Natural killer cell (primary cell): ENCODE data around the gene OS9. TPM values are rescaled to one million over a fixed set of nuclear protein-coding genes. Genes with fewer than 3 reads are reported as not detected.

ENCODE experiments used
- ATAC-seq, 3 donors: fragments of 150-1000 bp in 2 of 3; fragments of 200-7000 bp in 1 of 3; cut with Tn5 transposase; 1 replicate in 1 of 3; 2 replicates in 2 of 3; pipeline ENCODE4 v1.10.0; 2021; ENCODE audit warnings: mild to moderate bottlenecking in 2 of 3, moderate library complexity in 2 of 3
- DNase-seq, 2 donors: peaks; one replicate each; pipeline versions ENCODE4 v3.0.0 to v3.0.0-alpha.2; 2013 to 2021; ENCODE audit warnings: mixed read lengths in 1 of 2
- H3K27ac ChIP-seq: one replicate; pipeline ENCODE4 v1.5.1; 2013; ENCODE audit warnings: mild to moderate bottlenecking, low read length
- H3K27me3 ChIP-seq: one replicate; pipeline ENCODE4 v1.6.1; 2013; ENCODE audit warnings: low read length; ENCODE audit not compliant: control insufficient read depth, insufficient read depth
- H3K36me3 ChIP-seq: one replicate; pipeline ENCODE4 v1.6.1; 2013; ENCODE audit warnings: low read length; ENCODE audit not compliant: control insufficient read depth, insufficient read depth
- H3K4me1 ChIP-seq: one replicate; pipeline ENCODE4 v1.6.1; 2013; ENCODE audit warnings: low read length; ENCODE audit not compliant: control insufficient read depth, insufficient read depth
- H3K4me3 ChIP-seq: one replicate; pipeline ENCODE4 v1.5.1; 2013; ENCODE audit warnings: low read length
- H3K9me3 ChIP-seq: one replicate; pipeline ENCODE4 v1.6.1; 2013; ENCODE audit warnings: low read length; ENCODE audit not compliant: control insufficient read depth, insufficient read depth
- H3K27ac Mint-ChIP-seq, 2 donors: one replicate each; pipeline ENCODE4 v1.8.0; 2022; ENCODE audit warnings: mild to moderate bottlenecking in 2 of 2, mixed read lengths in 2 of 2, moderate library complexity in 1 of 2
- H3K27me3 Mint-ChIP-seq, 2 donors: one replicate each; pipeline ENCODE4 v1.8.0; 2022; ENCODE audit warnings: low read depth in 2 of 2, mixed read lengths in 2 of 2
- H3K36me3 Mint-ChIP-seq: one replicate; pipeline ENCODE4 v1.8.0; 2022; ENCODE audit warnings: mixed read lengths
- H3K4me1 Mint-ChIP-seq, 2 donors: one replicate each; pipeline ENCODE4 v1.8.0; 2022; ENCODE audit warnings: mixed read lengths in 2 of 2
- H3K4me3 Mint-ChIP-seq: one replicate; pipeline ENCODE4 v1.8.0; 2022; ENCODE audit warnings: mild to moderate bottlenecking, moderate library complexity, mixed read lengths
- H3K9me3 Mint-ChIP-seq, 2 donors: one replicate each; pipeline ENCODE4 v1.8.0; 2022; ENCODE audit warnings: mixed read lengths in 2 of 2
- WGBS: methylation state at CpG from one replicate; pipeline ENCODE4 v1.1.7; 2013; ENCODE audit warnings: missing lambda C conversion rate; ENCODE audit not compliant: insufficient coverage; 5-methylcytosine and 5-hydroxymethylcytosine counted together
- intact Hi-C: fragments of 100-400 bp; cut with micrococcal nuclease; formaldehyde crosslinking; loops from one replicate; pipeline ENCODE4 v1.14.2; 2022
- total RNA-seq, 4 donors: library from RNA; stranded (reverse); fragments of 120-200 nt in 1 of 4; gene quantifications; one replicate each; pipeline versions ENCODE4 v1.2.3 to v1.2.4, GENCODE V29; 2013 to 2022
- TF ChIP-seq, protein P1 (sequence below): fragments of 200-600 bp; IDR thresholded peaks from one replicate; pipeline ENCODE4 v1.8.0; 2022; ENCODE audit warnings: antibody characterized with exemption

The OS9 gene
- total RNA-seq, 3 donors from 2014 or later (not counting 1 experiment from before 2014, with no cell fraction given), result 185 to 221 (median 198) TPM

DNA sequence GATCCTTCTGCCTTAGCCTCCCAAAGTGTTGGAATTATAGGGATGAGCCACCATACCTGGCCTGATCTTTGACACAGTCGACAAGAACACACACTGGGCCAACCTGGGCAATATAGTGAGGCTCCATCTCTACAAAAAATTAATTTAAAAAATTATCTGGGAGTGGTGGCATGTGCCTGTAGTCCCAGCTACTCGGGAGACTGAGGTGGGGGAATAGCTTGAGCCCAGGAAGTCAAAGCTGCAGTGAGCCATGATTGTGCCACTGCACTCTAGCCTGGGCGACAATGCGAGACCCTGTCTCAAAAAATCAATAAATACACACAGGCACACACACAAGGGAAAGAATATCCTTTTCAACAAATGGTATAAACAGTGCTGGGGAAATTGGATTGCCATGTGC is 6.1 kb upstream of the OS9 start:
- Mint-ChIP-seq H3K27ac (no peak overlapping the region), H3K36me3 (no peaks in the 10 kb centered on the region), H3K27me3 (peaks cover 35 to 62% of the 10 kb centered on the region in 2 donors), H3K4me3 (no peak overlapping the region), H3K9me3 (no peaks in the 10 kb centered on the region), H3K4me1 (no peaks in the 10 kb centered on the region)
- DNase-seq (no peak), ATAC-seq (no peak)
- Histone ChIP-seq H3K36me3 (no peaks in the 10 kb centered on the region), H3K27ac (no peak overlapping the region), H3K4me1 (no peaks in the 10 kb centered on the region), H3K4me3 (no peak overlapping the region), H3K27me3 (peaks cover 24% of the 10 kb centered on the region), H3K9me3 (no peaks in the 10 kb centered on the region)
- 95% methylated on average over 4 of the region's 4 CpGs for WGBS
- TF ChIP-seq, protein P1, sequence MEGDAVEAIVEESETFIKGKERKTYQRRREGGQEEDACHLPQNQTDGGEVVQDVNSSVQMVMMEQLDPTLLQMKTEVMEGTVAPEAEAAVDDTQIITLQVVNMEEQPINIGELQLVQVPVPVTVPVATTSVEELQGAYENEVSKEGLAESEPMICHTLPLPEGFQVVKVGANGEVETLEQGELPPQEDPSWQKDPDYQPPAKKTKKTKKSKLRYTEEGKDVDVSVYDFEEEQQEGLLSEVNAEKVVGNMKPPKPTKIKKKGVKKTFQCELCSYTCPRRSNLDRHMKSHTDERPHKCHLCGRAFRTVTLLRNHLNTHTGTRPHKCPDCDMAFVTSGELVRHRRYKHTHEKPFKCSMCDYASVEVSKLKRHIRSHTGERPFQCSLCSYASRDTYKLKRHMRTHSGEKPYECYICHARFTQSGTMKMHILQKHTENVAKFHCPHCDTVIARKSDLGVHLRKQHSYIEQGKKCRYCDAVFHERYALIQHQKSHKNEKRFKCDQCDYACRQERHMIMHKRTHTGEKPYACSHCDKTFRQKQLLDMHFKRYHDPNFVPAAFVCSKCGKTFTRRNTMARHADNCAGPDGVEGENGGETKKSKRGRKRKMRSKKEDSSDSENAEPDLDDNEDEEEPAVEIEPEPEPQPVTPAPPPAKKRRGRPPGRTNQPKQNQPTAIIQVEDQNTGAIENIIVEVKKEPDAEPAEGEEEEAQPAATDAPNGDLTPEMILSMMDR, result no peak
- intact Hi-C loops, result no loop called here

DNA sequence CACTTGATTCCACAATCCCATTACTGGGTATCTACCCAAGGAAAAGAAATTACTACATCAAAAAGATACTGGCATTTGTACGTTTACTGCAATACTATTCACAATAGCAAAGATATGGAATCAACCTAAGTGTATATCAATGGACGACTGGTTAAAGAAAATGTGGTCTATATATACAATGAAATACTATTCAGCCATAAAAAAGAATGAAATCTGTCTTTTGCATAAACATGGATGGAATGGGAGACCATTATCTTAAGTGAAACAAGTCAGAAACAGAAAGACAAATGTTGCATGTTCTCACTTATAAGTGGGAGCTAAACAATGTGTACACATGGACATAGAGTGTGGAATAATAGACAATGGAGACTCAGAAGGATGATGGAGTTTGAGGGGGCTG is 5.0 kb upstream of the OS9 start:
- Mint-ChIP-seq H3K9me3 (no peaks in the 10 kb centered on the region), H3K4me3 (no peak overlapping the region), H3K27me3 (peaks cover 33 to 58% of the 10 kb centered on the region in 2 donors), H3K27ac (no peak overlapping the region), H3K4me1 (no peaks in the 10 kb centered on the region), H3K36me3 (no peaks in the 10 kb centered on the region)
- H3K36me3 ChIP-seq, result no peaks in the 10 kb centered on the region
- DNase-seq (no peak), ATAC-seq (no peak)
- no CpG with 5 or more reads among the region's 2 CpGs for WGBS
- H3K27me3 ChIP-seq, result peaks cover 24% of the 10 kb centered on the region
- H3K9me3 ChIP-seq, result no peaks in the 10 kb centered on the region
- intact Hi-C loops, result no loop called here
- no peak overlapping the region for H3K4me3 ChIP-seq
- no peak overlapping the region for H3K27ac ChIP-seq
- TF ChIP-seq, protein P1, result no peak
- H3K4me1 ChIP-seq, result peaks cover 4% of the 10 kb centered on the region

DNA sequence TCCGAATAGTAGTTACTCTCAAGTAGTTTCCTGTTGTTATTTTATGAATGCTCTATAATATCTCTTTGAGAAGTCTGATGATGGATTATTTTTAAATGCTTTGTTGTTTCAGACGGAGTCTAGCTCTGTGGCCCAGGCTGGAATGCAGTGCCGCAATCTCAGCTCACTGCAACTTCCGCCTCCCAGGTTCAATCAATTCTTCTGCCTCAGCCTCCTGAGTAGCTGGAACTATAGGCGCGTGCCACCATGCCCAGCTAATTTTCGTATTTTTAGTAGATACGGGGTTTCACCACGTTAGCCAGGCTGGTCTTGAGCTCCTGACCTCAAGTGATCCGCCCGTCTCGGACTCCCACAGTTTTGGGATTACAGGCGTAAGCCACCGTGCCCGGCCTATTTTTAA is 1.4 kb upstream of the OS9 start:
- no peak overlapping the region for H3K27ac Mint-ChIP-seq
- no peaks in the 10 kb centered on the region for H3K4me1 Mint-ChIP-seq
- no peak overlapping the region for H3K4me3 Mint-ChIP-seq

More for the DNA sequence above, 1.4 kb upstream of the OS9 start:
- DNase-seq (no peak), ATAC-seq (no peak)
- Histone ChIP-seq H3K4me1 (peaks cover 14% of the 10 kb centered on the region), H3K4me3 (no peak overlapping the region), H3K27me3 (peaks cover 6% of the 10 kb centered on the region), H3K27ac (no peak overlapping the region), H3K9me3 (no peaks in the 10 kb centered on the region), H3K36me3 (peaks cover 18% of the 10 kb centered on the region)
- TF ChIP-seq, protein P1, result no peak
- intact Hi-C loops, result loop anchor here (2.0 to 5.0 kb wide), 2 partner anchors 110 to 170 kb away; partner anchors contain the start of genes DDIT3 and MBD6
- Mint-ChIP-seq H3K36me3 (no peaks in the 10 kb centered on the region), H3K9me3 (no peaks in the 10 kb centered on the region), H3K27me3 (peaks cover 10 to 25% of the 10 kb centered on the region in 2 donors)
- 95% methylated on average over 14 of the region's 15 CpGs for WGBS
